Esophagus squamous epithelium (tissue), 4 donors: Measurements from ENCODE around the gene LRRC37A3.
"Not testable (repeated sequence)": the region's sequence is repeated elsewhere in the genome, so short reads cannot be mapped to it uniquely, and the experiment has no call there.

Experiments used
- POLR2A ChIP-seq, 4 donors: fragments of 450-650 bp; IDR thresholded peaks; one replicate each; pipeline ENCODE4 v1.6.1; 2017; ENCODE audit warnings: antibody characterized with exemption in 4 of 4, mild to moderate bottlenecking in 4 of 4, moderate library complexity in 3 of 4
- TF ChIP-seq, protein P1 (sequence below), 6 experiments: fragments of 450-650 bp in 4 of 6; fragments of 200-600 bp in 2 of 6; sonication (generic) in 2 of 6; IDR thresholded peaks; one replicate each; pipeline ENCODE4 v1.5.1; 2016 to 2019; ENCODE audit warnings: antibody characterized with exemption in 6 of 6, mild to moderate bottlenecking in 4 of 6, moderate library complexity in 4 of 6

GRCh38 chr17:64834060-64834459, 85.2 kb downstream of the LRRC37A3 start:
- TF ChIP-seq, protein P1, sequence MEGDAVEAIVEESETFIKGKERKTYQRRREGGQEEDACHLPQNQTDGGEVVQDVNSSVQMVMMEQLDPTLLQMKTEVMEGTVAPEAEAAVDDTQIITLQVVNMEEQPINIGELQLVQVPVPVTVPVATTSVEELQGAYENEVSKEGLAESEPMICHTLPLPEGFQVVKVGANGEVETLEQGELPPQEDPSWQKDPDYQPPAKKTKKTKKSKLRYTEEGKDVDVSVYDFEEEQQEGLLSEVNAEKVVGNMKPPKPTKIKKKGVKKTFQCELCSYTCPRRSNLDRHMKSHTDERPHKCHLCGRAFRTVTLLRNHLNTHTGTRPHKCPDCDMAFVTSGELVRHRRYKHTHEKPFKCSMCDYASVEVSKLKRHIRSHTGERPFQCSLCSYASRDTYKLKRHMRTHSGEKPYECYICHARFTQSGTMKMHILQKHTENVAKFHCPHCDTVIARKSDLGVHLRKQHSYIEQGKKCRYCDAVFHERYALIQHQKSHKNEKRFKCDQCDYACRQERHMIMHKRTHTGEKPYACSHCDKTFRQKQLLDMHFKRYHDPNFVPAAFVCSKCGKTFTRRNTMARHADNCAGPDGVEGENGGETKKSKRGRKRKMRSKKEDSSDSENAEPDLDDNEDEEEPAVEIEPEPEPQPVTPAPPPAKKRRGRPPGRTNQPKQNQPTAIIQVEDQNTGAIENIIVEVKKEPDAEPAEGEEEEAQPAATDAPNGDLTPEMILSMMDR (IDR thresholded peaks at IDR 0.05): not testable (repeated sequence)
- TF ChIP-seq POLR2A (IDR thresholded peaks at IDR 0.05): not testable (repeated sequence)
